RWPE2 (cell line): ENCODE measurements around the gene UBE2D4.

Experiments used
- ATAC-seq: fragments of 200-7000 bp; cut with Tn5 transposase; 3 replicates; pipeline ENCODE4 v1.9.1; 2021; ENCODE audit warnings: low read depth
- DNase-seq: peaks from one replicate; pipeline ENCODE4 v3.0.0-alpha.2; 2020; ENCODE audit warnings: low spot score
- H3K27ac ChIP-seq: fragments of 450-650 bp; 2 replicates; pipeline ENCODE4 v1.5.1; 2017; ENCODE audit warnings: mild to moderate bottlenecking; ENCODE audit not compliant: poor library complexity, severe bottlenecking
- H3K27me3 ChIP-seq: fragments of 250-450 bp; sonication (Bioruptor Pico); 2 replicates; pipeline ENCODE4 v1.5.1; 2021; ENCODE audit warnings: mild to moderate bottlenecking, moderate library complexity; ENCODE audit not compliant: insufficient read depth, poor library complexity, severe bottlenecking
- H3K36me3 ChIP-seq: fragments of 250-450 bp; sonication (Bioruptor Pico); 2 replicates; pipeline ENCODE4 v1.5.1; 2020; ENCODE audit warnings: low read depth, mild to moderate bottlenecking, moderate library complexity
- H3K4me1 ChIP-seq: fragments of 250-450 bp; sonication (Bioruptor Pico); 2 replicates; pipeline ENCODE4 v1.5.1; 2021; ENCODE audit warnings: mild to moderate bottlenecking, moderate library complexity; ENCODE audit not compliant: insufficient read depth, poor library complexity, severe bottlenecking
- H3K4me3 ChIP-seq: fragments of 250-450 bp; sonication (Bioruptor Pico); 2 replicates; pipeline ENCODE4 v1.5.1; 2021; ENCODE audit warnings: mild to moderate bottlenecking, moderate library complexity; ENCODE audit not compliant: severe bottlenecking
- H3K9me3 ChIP-seq: fragments of 250-450 bp; sonication (Bioruptor Pico); 2 replicates; pipeline ENCODE4 v1.5.1; 2021; ENCODE audit warnings: mild to moderate bottlenecking, moderate library complexity; ENCODE audit not compliant: severe bottlenecking
- TF ChIP-seq, protein P1 (sequence below): fragments of 450-650 bp; IDR thresholded peaks from one replicate; pipeline ENCODE4 v1.5.1; 2017; ENCODE audit warnings: mild to moderate bottlenecking, moderate library complexity; ENCODE audit not compliant: poor library complexity, severe bottlenecking

UBE2D4 gene

DNA sequence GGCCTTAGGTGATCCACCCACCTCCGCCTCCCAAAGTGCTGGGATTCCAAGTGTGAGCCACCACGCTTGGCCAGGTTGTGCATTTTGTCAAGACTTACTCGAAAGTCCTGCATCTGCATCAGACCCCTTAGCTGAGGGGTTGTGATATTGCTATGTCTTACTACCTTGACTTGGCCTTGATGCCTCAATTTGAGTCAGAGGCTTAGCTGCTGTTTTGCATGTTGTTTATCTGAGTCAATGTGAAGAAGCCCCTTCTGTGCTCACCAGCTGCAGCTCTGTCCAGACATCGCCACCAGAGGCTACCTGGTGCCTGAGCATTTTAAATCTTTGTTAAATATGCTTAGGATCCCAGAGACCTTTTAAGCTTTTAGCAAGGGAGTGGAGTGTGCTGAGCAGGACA lies 18.1 kb downstream of the UBE2D4 start:
- TF ChIP-seq, protein P1, sequence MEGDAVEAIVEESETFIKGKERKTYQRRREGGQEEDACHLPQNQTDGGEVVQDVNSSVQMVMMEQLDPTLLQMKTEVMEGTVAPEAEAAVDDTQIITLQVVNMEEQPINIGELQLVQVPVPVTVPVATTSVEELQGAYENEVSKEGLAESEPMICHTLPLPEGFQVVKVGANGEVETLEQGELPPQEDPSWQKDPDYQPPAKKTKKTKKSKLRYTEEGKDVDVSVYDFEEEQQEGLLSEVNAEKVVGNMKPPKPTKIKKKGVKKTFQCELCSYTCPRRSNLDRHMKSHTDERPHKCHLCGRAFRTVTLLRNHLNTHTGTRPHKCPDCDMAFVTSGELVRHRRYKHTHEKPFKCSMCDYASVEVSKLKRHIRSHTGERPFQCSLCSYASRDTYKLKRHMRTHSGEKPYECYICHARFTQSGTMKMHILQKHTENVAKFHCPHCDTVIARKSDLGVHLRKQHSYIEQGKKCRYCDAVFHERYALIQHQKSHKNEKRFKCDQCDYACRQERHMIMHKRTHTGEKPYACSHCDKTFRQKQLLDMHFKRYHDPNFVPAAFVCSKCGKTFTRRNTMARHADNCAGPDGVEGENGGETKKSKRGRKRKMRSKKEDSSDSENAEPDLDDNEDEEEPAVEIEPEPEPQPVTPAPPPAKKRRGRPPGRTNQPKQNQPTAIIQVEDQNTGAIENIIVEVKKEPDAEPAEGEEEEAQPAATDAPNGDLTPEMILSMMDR, result no peak
- no peaks in the 10 kb centered on the region for H3K36me3 ChIP-seq
- H3K9me3 ChIP-seq, result no peaks in the 10 kb centered on the region
- DNase-seq, result no peak
- no peaks in the 10 kb centered on the region for H3K4me1 ChIP-seq
- no peak for ATAC-seq
- no peaks in the 10 kb centered on the region for H3K27me3 ChIP-seq
- no peak overlapping the region for H3K4me3 ChIP-seq
- no peak overlapping the region for H3K27ac ChIP-seq

DNA sequence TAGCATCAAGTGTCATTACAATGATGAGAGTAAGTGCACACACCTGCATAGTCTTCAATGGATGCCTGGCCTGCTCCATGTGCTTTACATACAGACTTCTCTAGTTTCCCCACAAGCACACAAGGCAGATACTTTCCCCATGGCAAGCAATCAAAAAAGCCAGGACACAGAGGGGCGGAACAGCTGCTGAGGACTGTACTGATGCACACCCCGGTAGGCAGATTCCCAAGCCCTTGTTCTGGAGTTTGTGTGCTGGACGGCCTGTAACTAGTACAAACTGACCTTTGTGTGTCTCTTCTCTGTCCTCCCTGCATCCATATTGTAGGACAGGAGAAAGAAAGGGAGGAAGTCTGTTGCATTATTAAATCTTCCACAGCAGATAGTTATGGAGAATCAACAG lies 25.8 kb downstream of the UBE2D4 start:
- TF ChIP-seq, protein P1, result no peak

DNA sequence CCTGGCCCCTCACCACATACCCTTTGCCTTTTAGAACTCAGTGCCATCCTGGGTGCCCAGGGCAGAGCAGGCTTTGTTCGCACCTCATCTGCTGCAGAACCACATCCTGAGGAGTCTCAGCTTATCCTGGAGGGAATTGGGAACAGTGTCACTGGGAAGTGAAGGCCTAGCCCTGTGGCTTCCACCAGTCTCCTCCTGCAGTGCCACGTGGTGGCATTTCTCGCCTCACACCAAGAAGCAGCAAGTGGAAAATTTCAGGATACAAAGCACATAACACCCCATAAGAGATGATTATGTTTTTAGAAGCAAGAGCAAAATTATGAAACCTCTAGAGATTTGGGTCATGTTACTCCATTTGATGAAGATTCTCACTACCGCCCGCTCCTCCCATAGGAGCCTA lies 26.8 kb downstream of the UBE2D4 start:
- H3K4me1 ChIP-seq, result no peaks in the 10 kb centered on the region
- ATAC-seq, result no peak
- DNase-seq, result no peak
- TF ChIP-seq, protein P1, result no peak
- no peak overlapping the region for H3K27ac ChIP-seq
- H3K27me3 ChIP-seq, result no peaks in the 10 kb centered on the region
- H3K36me3 ChIP-seq, result no peaks in the 10 kb centered on the region
- H3K4me3 ChIP-seq, result no peak overlapping the region
- H3K9me3 ChIP-seq, result no peaks in the 10 kb centered on the region

More for the DNA sequence above, 25.8 kb downstream of the UBE2D4 start:
- no peak for DNase-seq
- Histone ChIP-seq H3K27me3 (no peaks in the 10 kb centered on the region), H3K36me3 (no peaks in the 10 kb centered on the region), H3K27ac (no peak overlapping the region), H3K4me3 (no peak overlapping the region), H3K9me3 (no peaks in the 10 kb centered on the region), H3K4me1 (no peaks in the 10 kb centered on the region)
- no peak for ATAC-seq

DNA sequence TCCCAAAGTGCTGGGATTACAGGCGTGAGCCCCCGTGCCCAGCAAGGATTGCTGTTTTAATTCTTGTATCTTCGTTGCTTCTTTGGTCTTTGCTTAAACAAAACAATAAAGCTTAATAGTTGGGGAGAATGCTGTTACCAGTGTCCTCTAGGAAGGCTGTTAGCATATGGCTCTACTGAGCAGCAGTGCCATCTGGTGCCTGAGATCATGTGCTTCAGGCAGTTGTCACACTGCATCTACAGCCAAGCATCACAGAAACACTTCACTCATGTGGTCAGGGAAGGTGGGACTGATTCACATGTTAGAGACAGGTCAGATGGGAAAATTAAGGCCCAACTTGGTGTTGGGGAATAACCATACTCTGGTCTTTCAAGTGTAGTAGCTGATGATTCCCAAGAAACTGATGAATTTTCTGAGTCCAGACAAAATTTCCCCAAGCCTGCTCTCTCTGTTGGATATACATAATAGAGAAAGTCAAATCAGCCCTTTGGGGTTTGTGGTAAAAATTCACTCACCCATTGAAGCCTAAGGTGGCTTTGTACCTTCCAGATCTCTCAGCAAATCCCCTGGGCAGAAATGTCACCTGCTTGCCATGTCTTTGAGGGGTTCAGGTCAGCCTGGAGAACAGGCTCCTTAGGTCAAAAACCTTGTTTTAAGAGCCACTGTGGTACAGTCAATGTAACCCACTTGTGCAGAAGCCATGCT lies 28.4 kb downstream of the UBE2D4 start:
- no peak overlapping the region for H3K27ac ChIP-seq
- H3K4me1 ChIP-seq, result no peaks in the 10 kb centered on the region
- peak; percentile 89 for ATAC-seq
- no peak for DNase-seq
- no peak overlapping the region for H3K4me3 ChIP-seq
- TF ChIP-seq, protein P1, result peak; percentile 63
- no peaks in the 10 kb centered on the region for H3K9me3 ChIP-seq
- H3K36me3 ChIP-seq, result no peaks in the 10 kb centered on the region
- H3K27me3 ChIP-seq, result no peaks in the 10 kb centered on the region

DNA sequence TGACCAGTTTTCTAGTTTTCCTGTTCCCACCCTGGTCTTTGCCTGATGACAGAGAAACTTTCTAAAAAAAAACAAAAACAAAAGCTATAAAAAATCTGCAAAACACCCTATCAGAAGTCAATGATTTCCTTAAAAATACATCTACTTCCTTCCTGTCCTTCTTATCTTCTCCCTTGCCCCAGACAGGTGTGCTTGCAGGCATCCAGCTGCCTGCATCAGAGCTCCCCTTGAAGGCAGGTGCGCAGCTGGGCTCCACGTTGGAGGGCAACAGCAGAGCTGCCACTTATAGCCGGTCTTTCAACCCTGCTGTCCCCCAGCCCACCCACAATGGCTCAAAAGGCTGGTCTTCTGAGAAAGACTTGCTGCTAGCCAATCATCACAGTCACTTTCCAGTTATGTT lies 29.8 kb downstream of the UBE2D4 start:
- H3K9me3 ChIP-seq, result no peaks in the 10 kb centered on the region
- H3K4me3 ChIP-seq, result no peak overlapping the region
- no peaks in the 10 kb centered on the region for H3K36me3 ChIP-seq
- no peak overlapping the region for H3K27ac ChIP-seq
- TF ChIP-seq, protein P1, result no peak
- no peaks in the 10 kb centered on the region for H3K4me1 ChIP-seq
- ATAC-seq (no peak), DNase-seq (no peak)
- no peaks in the 10 kb centered on the region for H3K27me3 ChIP-seq
